Measurements from ENCODE around the gene SLC30A10.

DNA sequence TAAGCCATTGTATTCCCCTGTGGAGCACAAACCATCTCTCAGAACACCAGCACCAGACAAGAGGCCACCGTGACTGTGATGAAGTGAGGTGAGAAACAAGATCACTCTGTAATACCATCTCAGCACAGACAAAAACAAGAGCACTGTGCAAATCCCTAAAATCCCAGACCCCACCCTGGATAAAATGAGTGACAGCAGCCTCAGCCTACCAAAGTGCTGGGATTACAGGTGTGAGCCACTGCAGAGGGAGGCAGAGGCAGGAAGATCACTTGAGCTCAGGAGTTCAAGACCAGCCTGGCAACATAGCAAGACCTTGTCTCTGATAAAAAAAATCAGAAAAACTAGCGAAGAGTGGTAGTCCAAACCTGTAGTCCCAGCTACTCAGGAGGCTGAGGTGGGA lies 23.4 kb downstream of the SLC30A10 start:
- TF ChIP-seq, protein P1, sequence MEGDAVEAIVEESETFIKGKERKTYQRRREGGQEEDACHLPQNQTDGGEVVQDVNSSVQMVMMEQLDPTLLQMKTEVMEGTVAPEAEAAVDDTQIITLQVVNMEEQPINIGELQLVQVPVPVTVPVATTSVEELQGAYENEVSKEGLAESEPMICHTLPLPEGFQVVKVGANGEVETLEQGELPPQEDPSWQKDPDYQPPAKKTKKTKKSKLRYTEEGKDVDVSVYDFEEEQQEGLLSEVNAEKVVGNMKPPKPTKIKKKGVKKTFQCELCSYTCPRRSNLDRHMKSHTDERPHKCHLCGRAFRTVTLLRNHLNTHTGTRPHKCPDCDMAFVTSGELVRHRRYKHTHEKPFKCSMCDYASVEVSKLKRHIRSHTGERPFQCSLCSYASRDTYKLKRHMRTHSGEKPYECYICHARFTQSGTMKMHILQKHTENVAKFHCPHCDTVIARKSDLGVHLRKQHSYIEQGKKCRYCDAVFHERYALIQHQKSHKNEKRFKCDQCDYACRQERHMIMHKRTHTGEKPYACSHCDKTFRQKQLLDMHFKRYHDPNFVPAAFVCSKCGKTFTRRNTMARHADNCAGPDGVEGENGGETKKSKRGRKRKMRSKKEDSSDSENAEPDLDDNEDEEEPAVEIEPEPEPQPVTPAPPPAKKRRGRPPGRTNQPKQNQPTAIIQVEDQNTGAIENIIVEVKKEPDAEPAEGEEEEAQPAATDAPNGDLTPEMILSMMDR (IDR thresholded peaks at IDR 0.05) = no peak
- no peak for TF ChIP-seq POLR2A (IDR thresholded peaks at IDR 0.05)
